Ramos (cell line): Measurements from ENCODE around the gene KSR1.

ENCODE experiments used
- in situ Hi-C: fragments of 300-500 bp; cut with MboI; formaldehyde crosslinking; loops from one replicate; pipeline ENCODE4 v1.14.3; 2022; ENCODE audit warnings: low sequenced_read_pairs; ENCODE audit not compliant: unreplicated experiment

Gene KSR1

GRCh38 chr17:27559506-27560481, 103.5 kb downstream of the KSR1 start:
- in situ Hi-C loops = no loop called here

- in situ Hi-C loops = no loop called here
Observed at GRCh38 chr17:27560668-27561067, 104.4 kb downstream of the KSR1 start.

DNA sequence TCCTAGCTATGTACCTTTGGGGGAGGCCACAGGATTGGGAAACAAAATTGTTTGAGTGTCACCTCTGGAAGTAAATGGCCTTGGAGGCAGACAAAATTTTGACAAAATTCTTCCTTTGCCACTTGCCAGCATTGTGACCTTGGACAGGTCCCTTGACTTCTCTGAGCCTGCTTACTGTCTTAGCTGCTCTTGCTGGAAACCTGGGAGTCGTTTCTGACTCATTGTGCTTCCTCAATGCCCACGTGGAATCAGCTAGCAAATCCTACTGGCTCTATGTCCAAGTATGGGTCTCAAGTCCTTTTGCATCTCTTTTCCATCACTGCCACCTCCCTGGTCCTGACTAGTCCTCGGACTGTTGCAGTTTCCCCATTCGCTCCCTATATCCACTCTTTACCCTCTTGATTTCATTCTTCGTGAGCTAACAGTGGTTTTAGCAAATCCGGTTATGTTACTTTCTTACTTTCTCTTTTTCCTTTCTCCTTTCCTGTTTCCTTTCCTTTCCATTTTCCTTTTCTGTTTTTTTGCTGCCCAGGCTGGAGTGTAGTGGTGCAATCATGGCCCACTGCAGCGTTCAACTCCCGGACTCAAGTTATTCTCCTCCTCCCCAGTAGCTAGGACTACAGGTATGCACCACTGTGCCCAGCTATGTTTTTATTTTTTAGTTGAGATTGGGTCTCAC, 106.7 kb downstream of the KSR1 start:
- in situ Hi-C loops = no loop called here

DNA sequence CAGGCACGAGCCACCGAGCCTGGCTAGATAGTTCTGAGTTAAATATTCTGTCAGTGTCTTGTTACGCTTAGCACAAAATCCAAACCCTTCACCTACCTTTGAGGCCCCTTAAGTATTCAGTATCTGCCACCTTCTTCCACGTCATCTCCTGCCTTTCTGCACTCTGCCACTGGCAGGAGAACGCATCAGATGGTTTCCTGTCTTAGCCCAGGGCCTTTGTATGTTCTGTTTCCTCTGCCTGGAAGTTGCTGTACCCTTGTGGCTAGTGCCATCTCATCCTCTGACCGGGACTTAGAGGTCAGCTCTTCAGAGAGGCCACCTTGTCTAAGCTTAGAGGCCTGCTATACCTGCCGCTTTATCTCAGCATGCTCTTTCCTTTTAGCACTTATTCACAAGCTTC, 107.3 kb downstream of the KSR1 start:
- in situ Hi-C loops = no loop called here

DNA sequence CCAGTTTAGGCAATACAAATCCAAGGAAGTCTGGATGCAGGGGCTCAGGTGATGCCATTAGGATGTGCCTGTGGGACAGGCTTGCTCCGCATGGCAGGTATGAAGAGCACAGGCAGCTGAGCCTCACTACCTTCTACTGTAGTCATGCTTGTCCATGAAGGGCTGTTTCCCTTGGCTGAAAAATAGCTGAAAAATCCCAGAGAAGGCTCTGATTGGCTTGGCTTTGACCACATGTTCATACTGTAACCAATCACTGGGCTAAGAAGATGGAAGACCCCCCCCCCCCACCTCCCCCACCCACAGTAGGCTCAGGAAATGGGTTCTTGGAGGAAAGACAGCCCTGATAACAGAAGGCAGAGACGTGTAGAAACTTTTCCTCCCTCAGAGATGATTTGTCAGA, 108.2 kb downstream of the KSR1 start:
- in situ Hi-C loops = no loop called here

- in situ Hi-C loops = no loop called here
Observed at GRCh38 chr17:27565874-27566670, 109.8 kb downstream of the KSR1 start.

GRCh38 chr17:27566671-27567562, 110.7 kb downstream of the KSR1 start:
- in situ Hi-C loops = no loop called here

- in situ Hi-C loops = no loop called here
Observed at GRCh38 chr17:27567563-27567859, 111.3 kb downstream of the KSR1 start.

- in situ Hi-C loops = no loop called here
Observed at GRCh38 chr17:27568216-27568615, 112.0 kb downstream of the KSR1 start.

DNA sequence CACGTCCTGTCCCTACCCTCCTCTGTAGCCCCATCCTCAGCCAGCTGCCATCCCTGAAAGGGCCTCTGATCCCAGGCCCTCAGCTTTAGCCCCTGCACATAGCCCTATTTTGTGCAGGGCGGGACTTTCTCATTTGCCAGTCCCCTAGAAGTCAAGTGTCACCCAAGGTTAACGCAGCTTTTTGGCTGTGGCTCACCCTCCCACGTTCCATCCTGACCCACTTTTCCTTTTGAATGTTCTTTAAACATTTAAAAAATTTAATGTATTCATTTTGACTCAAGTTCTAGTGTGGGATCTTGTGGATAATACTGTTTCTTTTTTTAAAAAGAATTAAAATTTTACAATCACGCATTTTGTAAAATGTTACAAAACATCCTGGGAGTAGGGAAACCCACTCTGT, 112.6 kb downstream of the KSR1 start:
- in situ Hi-C loops = no loop called here

GRCh38 chr17:27569257-27569722, 113.0 kb downstream of the KSR1 start:
- in situ Hi-C loops = no loop called here

- in situ Hi-C loops = loop anchor here (10.0 kb wide), 1 partner anchor 65 kb away; the partner anchor contains the start of gene LGALS9
Observed at GRCh38 chr17:27569884-27570577, 113.8 kb downstream of the KSR1 start.

DNA sequence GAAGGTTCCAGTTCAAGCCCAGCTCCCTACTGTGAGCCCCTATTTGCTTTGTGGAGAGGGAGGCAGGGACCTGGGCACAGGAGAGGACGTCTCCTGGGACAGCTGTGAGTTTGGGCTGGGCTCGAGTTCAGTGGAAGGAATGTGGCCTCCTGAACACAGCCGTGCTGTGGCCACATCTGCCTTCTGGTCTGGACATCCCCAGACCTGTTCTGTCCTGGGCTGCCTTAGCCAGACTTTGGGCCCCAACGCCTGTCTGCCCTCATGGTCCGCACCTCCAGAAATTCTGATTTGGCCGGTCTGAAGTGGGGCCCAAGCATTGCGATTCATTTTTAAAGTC, 114.3 kb downstream of the KSR1 start:
- in situ Hi-C loops = loop anchor here (10.0 kb wide), 1 partner anchor 64 kb away; the partner anchor contains the start of gene LGALS9

DNA sequence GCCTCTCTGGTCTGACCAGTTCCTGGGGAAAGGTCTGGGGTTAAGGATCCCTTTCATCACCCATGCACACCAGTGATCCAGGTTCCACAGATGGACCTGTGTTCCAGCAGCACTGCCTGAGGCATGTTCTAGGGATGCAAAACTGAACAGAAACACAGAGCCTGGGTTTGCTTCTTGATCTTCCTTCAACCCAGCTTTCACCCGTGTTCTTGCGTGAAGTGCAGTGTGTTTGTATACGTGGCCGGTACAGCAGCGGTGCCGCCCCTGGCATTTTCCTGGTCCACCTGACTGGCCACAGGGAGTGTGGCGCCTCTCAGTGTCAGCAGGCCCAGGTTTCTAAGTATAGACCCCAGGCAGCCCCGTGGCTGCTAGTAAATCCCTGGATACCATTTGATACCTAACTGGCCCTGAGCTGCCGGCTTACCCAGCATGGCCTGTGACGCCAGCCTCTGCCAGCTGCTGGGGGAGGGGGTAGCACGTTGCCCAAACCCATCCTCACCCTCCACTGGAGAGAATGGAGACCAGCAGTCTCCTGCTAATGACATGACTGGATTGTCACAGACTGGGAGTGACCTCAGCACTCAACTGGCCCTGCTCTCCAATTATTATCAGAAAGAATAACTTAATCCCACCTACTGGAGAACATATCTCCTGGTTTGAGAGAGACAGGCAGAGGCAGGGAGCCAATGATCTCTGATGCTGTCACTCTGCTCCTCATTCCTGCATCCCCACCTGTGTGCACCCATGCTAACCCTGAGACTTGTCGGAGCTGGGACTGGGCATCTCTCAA, 115.5 kb downstream of the KSR1 start:
- in situ Hi-C loops = loop anchor here (10.0 kb wide), 1 partner anchor 63 kb away; the partner anchor contains the start of gene LGALS9

DNA sequence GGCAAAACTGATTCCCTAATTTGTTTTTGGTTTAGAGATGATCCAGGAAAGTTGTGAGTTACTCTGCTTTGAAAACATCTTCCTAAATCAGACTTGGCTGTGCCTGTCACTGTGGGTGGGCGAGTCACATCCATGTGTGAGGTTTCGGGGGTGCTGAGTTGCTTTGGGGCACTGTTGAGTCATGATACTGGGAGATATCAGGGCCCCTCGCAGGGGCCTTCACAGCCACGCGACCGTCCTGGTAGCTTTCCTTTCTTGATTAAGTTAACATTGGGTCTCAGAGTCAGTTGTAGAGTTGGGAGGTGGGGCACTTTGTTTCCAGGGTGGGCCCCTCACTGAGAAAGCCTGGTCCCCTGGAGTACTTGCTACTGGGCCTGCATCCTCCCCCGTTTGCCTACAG, 116.4 kb downstream of the KSR1 start:
- in situ Hi-C loops = loop anchor here (10.0 kb wide), 1 partner anchor 62 kb away; the partner anchor contains the start of gene LGALS9

GRCh38 chr17:27573548-27573947, 117.3 kb downstream of the KSR1 start:
- in situ Hi-C loops = loop anchor here (10.0 kb wide), 1 partner anchor 61 kb away; the partner anchor contains the start of gene LGALS9

DNA sequence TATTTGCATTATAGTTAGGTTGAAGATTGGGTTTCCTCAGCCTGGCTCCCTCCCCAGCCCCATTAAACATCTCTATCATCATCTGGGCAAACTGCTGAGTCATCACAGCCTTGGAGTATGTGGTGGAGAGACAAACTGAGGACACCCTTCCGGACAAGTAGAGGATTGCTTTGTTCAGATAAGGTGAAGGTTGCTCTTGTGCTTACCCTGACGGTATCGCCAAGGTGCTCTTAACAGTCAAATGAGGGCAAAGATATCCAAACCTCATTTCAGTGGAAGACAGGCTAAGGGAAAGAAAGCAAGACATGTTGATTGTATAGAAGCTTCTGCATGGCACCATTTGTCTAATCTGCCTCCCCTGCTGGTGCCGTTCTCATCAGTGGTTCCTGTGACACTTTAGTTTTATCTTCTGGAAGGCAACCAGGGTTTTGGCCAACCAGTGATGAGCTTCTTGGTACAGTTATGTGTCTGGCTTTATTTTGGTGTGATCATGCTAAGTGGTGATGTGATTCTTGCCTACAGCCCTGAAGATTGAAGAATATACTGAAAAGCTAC, 117.8 kb downstream of the KSR1 start:
- in situ Hi-C loops = loop anchor here (10.0 kb wide), 1 partner anchor 61 kb away; the partner anchor contains the start of gene LGALS9
